ENCODE measurements around the gene ABCB8. TPM values are rescaled to one million over a fixed set of nuclear protein-coding genes. Genes with fewer than 3 reads are reported as not detected.

The ABCB8 gene
- total and polyA plus RNA-seq, 9 of the 15 experiments (the other 6 are each of a cell fraction or from before 2014, with no cell fraction given): 7.6 to 106 (median 36.3) TPM

- TF ChIP-seq RB1 (IDR thresholded peaks at IDR 0.05; ENCODE audit: low read depth) (peak; percentile 88), ZNF134 (CRISPR knock-in tag; conservative IDR thresholded peaks at IDR 0.05) (0 out of 2 replicates have a peak, but pooled peaks have one; percentile 22), XRCC5 (IDR thresholded peaks at IDR 0.05; ENCODE audit: low read depth, low read length) (peak; percentile 96), SAFB (IDR thresholded peaks at IDR 0.05; ENCODE audit: borderline replicate concordance, low read depth, low read length) (no peak), COPS2 (conservative IDR thresholded peaks at IDR 0.05) (no peak), ZNF592 (IDR thresholded peaks at IDR 0.05) (peak; percentile 79), GATA2 (CRISPR knock-in tag; IDR thresholded peaks at IDR 0.05) (no peak), GTF3C2 (IDR thresholded peaks at IDR 0.05; ENCODE audit: borderline replicate concordance, extremely low read depth, insufficient read length) (no peak), SMAD4 (CRISPR knock-in tag; conservative IDR thresholded peaks at IDR 0.05) (no peak; the same call in none of the 2 replicates), SNAPC5 (CRISPR knock-in tag; IDR thresholded peaks at IDR 0.05) (no peak), ZNF263 (CRISPR knock-in tag; IDR thresholded peaks at IDR 0.05; ENCODE audit: borderline replicate concordance) (peak; percentile 75; the same call in 1 of the 2 replicates), SLC30A9 (CRISPR knock-in tag; IDR thresholded peaks at IDR 0.05) (no peak), CBFA2T3 (IDR thresholded peaks at IDR 0.05) (0 out of 2 replicates have a peak, but pooled peaks have one; percentile 23), SREBF2 (CRISPR knock-in tag; IDR thresholded peaks at IDR 0.05) (0 out of 2 replicates have a peak, but pooled peaks have one; percentile 70), TSC22D4 (tag; IDR thresholded peaks at IDR 0.05) (no peak), NCOR1 (IDR thresholded peaks at IDR 0.05) (peak; percentile 12; the same call in 1 of the 2 replicates), ZC3H11A (IDR thresholded peaks at IDR 0.05; ENCODE audit: low read depth, low read length) (no peak), XRCC3 (IDR thresholded peaks at IDR 0.05) (no peak), CXXC5 (CRISPR knock-in tag; IDR thresholded peaks at IDR 0.05) (peak; percentile 68), DEAF1 (CRISPR knock-in tag; IDR thresholded peaks at IDR 0.05) (peak; percentile 54; the same call in 1 of the 2 replicates)
These were observed 10.3 kb upstream of the ABCB8 start (continued) for GRCh38 chr7:151017953-151018420.

Data from K562 (cell line).